H1 (cell line): ENCODE measurements around the gene TGFB1. TPM values are rescaled to one million over a fixed set of nuclear protein-coding genes. Genes with fewer than 3 reads are reported as not detected.

ENCODE experiments used
- ATF3 ChIP-seq: IDR thresholded peaks from 2 replicates; pipeline ENCODE4 v1.6.1; 2011; ENCODE audit warnings: low read depth, mild to moderate bottlenecking, low read length; ENCODE audit not compliant: insufficient read depth
- POLR2AphosphoS5 ChIP-seq: IDR thresholded peaks from 2 replicates; pipeline ENCODE4 v1.6.1; 2011; ENCODE audit warnings: low read depth, low read length
- TAF7 ChIP-seq: optimal IDR thresholded peaks from 2 replicates; pipeline ENCODE3; 2011; ENCODE audit warnings: low read depth, mild to moderate bottlenecking, inconsistent platforms, low read length, moderate library complexity, borderline replicate concordance
- TEAD4 ChIP-seq: IDR thresholded peaks from 2 replicates; pipeline ENCODE4 v1.6.1; 2012; ENCODE audit warnings: low read depth, low read length, inconsistent platforms, mixed read lengths
- USF2 ChIP-seq: IDR thresholded peaks from 2 replicates; pipeline ENCODE4 v1.6.1; 2011; ENCODE audit warnings: low read length, improper control_type of control experiment
- YY1 ChIP-seq: IDR thresholded peaks from 2 replicates; pipeline ENCODE4 v1.6.1; 2011; ENCODE audit warnings: low read depth, mild to moderate bottlenecking, low read length
- polyA plus RNA-seq, 7 experiments: library from polyadenylated mRNA; depleted of rRNA in 3 of 7; stranded (reverse) in 5 of 7; unstranded in 2 of 7; fragments of >200 nt in 5 of 7; fragments of 200-250 nt in 2 of 7; gene quantifications; 1 replicate in 5 of 7; 2 replicates in 1 of 7; 4 replicates in 1 of 7; pipeline versions ENCODE4 v1.2.1 to v1.2.3, GENCODE V29; 2011 to 2013; ENCODE audit warnings: missing spikeins in 2 of 7, mixed read lengths in 2 of 7
- total RNA-seq: library from RNA; stranded (reverse); fragmentation: NEBNext Ultra II Directional; extraction: Animal tissue kit (Norgen Biotek cat#: 25700); gene quantifications from 2 replicates; pipeline ENCODE4 v1.2.1, GENCODE V29; 2021

TGFB1 gene
- total and polyA plus RNA-seq, 2 of the 8 experiments (the other 6 are each of a cell fraction or from before 2014, with no cell fraction given), result 1.7 to 10.6 TPM

DNA sequence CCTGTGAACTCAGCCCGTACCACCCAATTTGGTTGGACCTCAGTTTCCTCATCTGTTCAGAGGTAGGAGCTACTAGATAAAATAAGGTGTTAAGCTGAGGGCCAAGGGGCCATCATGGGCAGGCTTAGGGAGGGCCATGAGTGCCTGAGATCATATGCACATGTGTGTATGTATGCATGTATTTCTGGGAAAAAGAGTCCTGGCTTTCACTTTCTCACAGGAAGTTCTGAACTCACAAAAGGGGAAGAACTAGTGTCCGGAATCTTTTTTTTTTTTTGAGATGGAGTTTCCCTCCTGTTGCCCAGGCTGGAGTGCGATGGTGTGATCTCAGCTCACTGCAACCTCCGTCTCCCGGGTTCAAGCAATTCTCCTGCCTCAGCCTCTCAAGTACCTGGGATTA lies 18.9 kb downstream of the TGFB1 start (continued):
- no peak for TF ChIP-seq TAF7
- no peak for TF ChIP-seq POLR2AphosphoS5
- TF ChIP-seq TEAD4, result no peak
- TF ChIP-seq USF2, result no peak
- no peak for TF ChIP-seq YY1
- no peak for TF ChIP-seq ATF3
